GM21717 (cell line): ENCODE measurements around the gene CCNO.

Experiments used
- ATAC-seq: cut with Tn5 transposase; IDR thresholded peaks from one replicate; pipeline ENCODE4 v1.9.1; 2021; ENCODE audit warnings: mild to moderate bottlenecking, moderate library complexity; ENCODE audit not compliant: unreplicated experiment

Gene CCNO

GRCh38 chr5:55232985-55233928, at the start of gene CCNO:
Gene CCNO (minus strand): TSS chr5:55233608. CDS start chr5:55233523, 85 bp downstream.
- no peak for ATAC-seq

GRCh38 chr5:55278778-55279177, 45.4 kb upstream of the CCNO start:
- no peak for ATAC-seq

GRCh38 chr5:55276771-55277170, 43.4 kb upstream of the CCNO start:
- no peak for ATAC-seq

GRCh38 chr5:55258339-55258738, 24.9 kb upstream of the CCNO start:
- no peak for ATAC-seq

GRCh38 chr5:55254802-55255201, 21.4 kb upstream of the CCNO start:
- ATAC-seq: no peak

GRCh38 chr5:55250064-55250463, 16.7 kb upstream of the CCNO start:
- no peak for ATAC-seq

- ATAC-seq: no peak
These were observed 8.3 kb upstream of the CCNO start for GRCh38 chr5:55241746-55242145.

- no peak for ATAC-seq
These were observed 3.4 kb upstream of the CCNO start for GRCh38 chr5:55236800-55237199.

- no peak for ATAC-seq
These were observed 803 bp upstream of the CCNO start for GRCh38 chr5:55234121-55234700.

GRCh38 chr5:55232271-55232984, 980 bp downstream of the CCNO start:
- ATAC-seq: no peak

GRCh38 chr5:55231919-55232270, 1.5 kb downstream of the CCNO start:
- no peak for ATAC-seq

GRCh38 chr5:55231029-55231918, 2.1 kb downstream of the CCNO start:
- no peak for ATAC-seq

GRCh38 chr5:55230086-55230629, 3.2 kb downstream of the CCNO start:
- ATAC-seq: no peak

GRCh38 chr5:55227664-55228430, 5.6 kb downstream of the CCNO start:
- no peak for ATAC-seq

GRCh38 chr5:55226934-55227663, 6.3 kb downstream of the CCNO start, which contains the start of gene MCIDAS:
Gene MCIDAS (minus strand): TSS chr5:55227315. CDS start chr5:55227138, 177 bp downstream.
- ATAC-seq: peak; percentile 51

GRCh38 chr5:55226027-55226933, 7.1 kb downstream of the CCNO start:
- peak; percentile 63 for ATAC-seq

GRCh38 chr5:55225346-55225745, 8.1 kb downstream of the CCNO start:
- no peak for ATAC-seq

- no peak for ATAC-seq
These were observed 9.6 kb downstream of the CCNO start for GRCh38 chr5:55223812-55224240.
